ENCODE results near the gene ABCC1.
A peak's percentile ranks its signal among the peaks of the same experiment; 100 is the strongest.

- no peak for TF ChIP-seq EZH2phosphoT487 (IDR thresholded peaks at IDR 0.05; ENCODE audit: borderline replicate concordance, low read length)
- peak; percentile 6 for TF ChIP-seq CTCF (IDR thresholded peaks at IDR 0.05; ENCODE audit: low read depth, low read length, poor library complexity, severe bottlenecking)
These were observed at the start of gene ABCC1 for GRCh38 chr16:15949210-15950160.

Measured in DOHH2 (cell line).